HG02759 (cell line): ENCODE results near the gene CPE.
"Not testable (repeated sequence)": the region's sequence is repeated elsewhere in the genome, so short reads cannot be mapped to it uniquely, and the experiment has no call there.

Experiments
- ATAC-seq: cut with Tn5 transposase; IDR thresholded peaks from one replicate; pipeline ENCODE4 v1.9.1; 2021; ENCODE audit warnings: mild to moderate bottlenecking, moderate library complexity; ENCODE audit not compliant: unreplicated experiment

CPE gene

DNA sequence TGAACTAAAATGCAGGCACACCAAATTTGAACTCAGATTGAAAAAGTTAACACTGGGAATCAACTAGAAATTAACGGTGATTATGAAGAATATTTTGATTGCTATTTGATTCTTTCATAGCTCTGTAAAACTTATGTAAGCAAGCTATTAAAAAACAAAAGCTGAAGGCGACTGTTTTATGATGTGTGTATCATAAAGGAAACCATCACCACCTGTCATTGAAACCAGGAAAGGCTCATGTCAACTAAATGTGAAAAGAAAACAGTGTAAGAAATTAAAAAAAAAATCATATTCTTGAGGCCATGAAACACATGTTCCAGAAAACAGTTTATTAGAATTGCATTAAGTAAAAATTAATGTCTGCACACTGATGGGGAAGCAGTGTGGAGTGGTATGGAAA lies 24.2 kb downstream of the CPE start:
- no peak for ATAC-seq

GRCh38 chr4:165403637-165404036 lies 24.8 kb downstream of the CPE start:
- no peak for ATAC-seq

- no peak for ATAC-seq
These were observed 25.3 kb downstream of the CPE start for GRCh38 chr4:165404080-165404479.

DNA sequence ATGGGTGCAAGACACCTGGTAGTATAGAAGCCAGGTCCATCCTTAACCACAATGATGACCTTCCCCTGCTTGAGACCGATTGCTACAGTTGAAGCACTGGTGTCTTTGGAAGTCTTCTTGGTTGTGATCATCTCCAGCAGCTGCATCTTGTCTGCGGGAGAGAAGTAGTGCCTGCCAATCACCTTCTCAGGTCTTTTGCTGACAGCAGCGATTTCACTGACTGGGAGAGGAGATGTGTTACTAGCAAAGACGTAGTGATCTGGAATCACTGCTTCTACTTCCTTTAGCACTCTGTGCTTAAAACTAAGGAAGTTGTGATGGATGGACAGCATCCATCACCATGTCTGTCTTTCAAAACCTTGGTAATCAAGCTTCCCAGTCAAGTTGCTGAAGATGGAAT lies 25.9 kb downstream of the CPE start:
- no peak for ATAC-seq

GRCh38 chr4:165410214-165410613 lies 31.4 kb downstream of the CPE start:
- no peak for ATAC-seq

DNA sequence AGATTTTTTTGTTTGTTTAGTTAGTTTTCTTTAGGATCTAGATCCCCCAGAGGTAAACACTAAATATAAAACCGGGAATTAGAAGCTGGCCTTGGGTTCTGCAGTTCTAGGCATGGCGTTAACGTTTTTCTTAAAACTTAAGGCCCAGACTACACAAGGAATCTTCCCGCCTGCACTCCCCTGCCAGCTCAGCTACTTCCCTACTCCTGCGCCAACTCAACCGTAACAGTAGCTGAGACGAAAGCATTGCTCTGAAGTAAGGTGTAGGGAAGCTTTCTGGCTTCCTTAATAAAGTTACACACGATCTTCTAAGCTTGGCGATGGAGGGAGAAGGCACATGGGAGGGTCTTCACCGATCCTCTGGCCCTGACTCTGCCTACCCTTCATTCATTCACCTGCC lies 37.1 kb downstream of the CPE start:
- ATAC-seq = no peak

- ATAC-seq = no peak
These were observed 39.3 kb downstream of the CPE start for GRCh38 chr4:165418073-165418472.

GRCh38 chr4:165425629-165426028 lies 46.8 kb downstream of the CPE start:
- no peak for ATAC-seq

- no peak for ATAC-seq
These were observed 47.5 kb downstream of the CPE start for GRCh38 chr4:165426331-165426730.

DNA sequence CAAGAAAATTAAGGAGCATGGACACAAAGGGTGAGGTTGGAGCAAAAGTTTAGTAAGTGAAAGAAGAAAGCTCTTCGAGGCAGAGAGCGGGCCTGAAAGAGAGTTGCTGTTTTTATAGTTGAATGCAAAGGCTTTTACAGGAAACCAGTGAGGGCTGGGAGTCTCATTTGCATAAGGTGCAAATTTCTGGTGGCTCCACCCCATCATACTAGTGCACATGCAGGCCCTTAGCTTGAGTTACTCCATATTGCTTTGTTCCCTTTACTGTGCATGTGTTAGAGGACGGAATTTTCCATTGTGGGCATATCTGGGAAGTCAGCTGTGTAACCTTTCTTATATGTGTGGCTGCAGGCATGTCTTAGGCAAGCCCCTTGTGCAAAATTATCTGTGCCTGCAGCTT lies 48.0 kb downstream of the CPE start:
- ATAC-seq = no peak

DNA sequence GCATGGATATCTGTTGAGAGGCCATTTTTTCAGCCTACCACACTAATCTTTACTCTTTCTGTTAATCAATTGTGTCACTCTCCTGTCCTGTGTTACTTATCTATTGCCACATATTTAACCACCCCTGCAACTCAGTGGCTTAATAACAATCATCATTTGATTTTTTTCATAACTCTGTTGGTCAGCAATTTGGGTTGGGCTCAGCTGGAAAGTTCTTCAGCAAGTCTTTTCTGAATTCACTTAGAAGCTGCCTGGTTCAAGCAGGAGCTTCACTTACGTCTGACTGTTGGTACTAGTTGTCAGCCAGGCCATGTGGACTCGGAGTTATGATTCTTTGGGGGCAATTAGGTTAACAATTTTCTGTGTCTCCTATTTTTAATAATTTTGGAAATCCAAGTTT lies 50.1 kb downstream of the CPE start:
- ATAC-seq = no peak

GRCh38 chr4:165433529-165433928 lies 54.7 kb downstream of the CPE start:
- no peak for ATAC-seq

GRCh38 chr4:165437691-165438090 lies 58.9 kb downstream of the CPE start:
- ATAC-seq = no peak

GRCh38 chr4:165439344-165439743 lies 60.5 kb downstream of the CPE start:
- no peak for ATAC-seq

DNA sequence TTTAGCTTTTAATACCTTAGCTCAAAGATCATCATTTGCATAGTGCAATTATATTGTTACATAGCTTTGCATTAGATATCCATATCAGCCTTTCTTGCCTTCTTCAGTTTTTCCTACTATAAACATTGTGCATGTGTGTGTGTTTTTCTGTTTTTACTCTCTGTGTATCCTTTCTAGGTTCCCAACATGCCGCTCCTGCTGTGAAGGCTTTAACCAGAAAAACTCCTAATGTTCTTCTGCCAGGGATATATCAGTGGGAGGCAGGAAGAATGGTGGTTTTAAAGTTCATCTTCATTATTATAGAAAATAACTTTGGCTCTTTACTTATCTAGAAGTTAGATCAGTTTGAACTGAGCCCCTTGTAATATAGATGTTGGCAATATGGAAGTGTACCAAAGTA lies 61.2 kb downstream of the CPE start:
- ATAC-seq = no peak

GRCh38 chr4:165440415-165441158 lies 61.8 kb downstream of the CPE start:
- no peak for ATAC-seq

DNA sequence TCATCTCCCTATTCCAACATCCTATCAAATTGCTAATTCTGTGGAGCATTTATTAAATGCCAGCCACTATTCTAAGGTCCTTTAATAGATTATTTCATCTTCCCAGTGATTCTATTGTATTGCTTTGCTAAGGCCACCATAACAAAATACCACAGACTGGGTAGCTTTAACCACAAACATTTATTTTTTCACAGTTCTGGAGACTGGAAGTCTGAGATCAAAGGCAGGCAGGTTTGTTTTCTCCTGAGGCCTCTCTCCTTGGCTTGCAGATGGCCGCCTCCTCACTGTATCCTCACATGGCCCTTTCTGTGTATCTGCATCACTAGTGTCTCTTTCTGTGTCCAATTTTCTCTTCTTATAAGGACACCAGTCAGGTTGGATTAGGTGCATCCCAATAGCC lies 64.5 kb downstream of the CPE start:
- ATAC-seq = no peak

DNA sequence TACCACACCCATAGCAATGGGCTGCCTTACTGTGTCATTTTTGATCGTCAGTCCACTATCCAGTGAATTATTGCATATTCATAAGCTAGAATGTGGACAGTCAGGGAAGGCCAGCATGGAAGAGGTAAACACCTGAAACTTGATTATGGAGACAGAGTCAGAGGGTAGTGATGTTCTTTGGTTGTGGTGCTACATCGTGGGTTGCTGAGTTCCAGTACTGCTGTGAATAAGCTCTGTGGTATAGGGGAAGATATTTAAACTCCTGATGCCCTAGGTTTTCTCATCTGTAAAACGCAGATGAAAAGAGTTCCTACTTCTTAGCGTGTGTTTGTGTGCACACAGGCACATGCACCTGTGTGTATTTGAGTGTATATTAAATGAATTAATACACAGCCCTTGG lies 69.9 kb downstream of the CPE start:
- no peak for ATAC-seq

DNA sequence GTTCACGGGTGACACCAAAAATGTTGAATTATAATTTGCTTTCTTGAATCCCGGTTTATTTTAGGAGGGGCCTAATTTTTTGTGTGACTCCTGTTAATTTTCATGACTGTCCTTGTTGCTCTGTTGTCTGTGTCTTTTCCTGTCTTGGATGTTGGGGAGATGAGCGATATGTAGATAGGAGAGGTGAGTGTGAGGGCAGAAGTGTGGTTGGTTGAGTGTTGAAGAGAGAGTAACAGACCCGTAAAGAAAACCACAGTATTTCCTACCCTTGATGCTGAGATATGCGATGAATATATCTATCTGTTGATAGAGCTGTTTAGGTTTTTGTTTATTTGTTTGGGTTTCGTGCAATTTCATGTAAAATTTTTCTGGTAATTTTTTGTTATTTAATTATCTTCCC lies 70.5 kb downstream of the CPE start:
- ATAC-seq = no peak

- no peak for ATAC-seq
These were observed 72.1 kb downstream of the CPE start for GRCh38 chr4:165450871-165451270.

DNA sequence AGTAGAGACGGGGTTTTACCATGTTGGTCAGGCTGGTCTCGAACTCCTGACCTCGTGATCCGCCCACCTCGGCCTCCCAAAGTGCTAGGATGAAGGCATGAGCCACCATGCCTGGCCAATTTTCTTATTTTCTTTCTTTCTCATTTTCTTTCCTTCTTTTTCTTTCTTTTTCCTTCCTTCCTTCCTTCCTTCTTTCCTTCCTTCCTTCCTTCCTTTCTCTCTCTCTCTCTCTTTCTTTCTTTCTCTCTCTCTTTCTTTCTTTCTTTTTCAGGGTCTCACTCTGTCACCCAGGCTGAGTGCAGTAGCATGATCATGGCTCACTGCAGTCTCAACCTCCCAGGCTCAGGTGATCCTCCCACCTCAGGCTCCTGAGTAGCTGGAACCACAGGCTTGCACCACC lies 74.3 kb downstream of the CPE start:
- not testable (repeated sequence) for ATAC-seq

GRCh38 chr4:165454426-165454825 lies 75.6 kb downstream of the CPE start:
- no peak for ATAC-seq

- ATAC-seq = no peak
These were observed 79.0 kb downstream of the CPE start for GRCh38 chr4:165457793-165458192.
